Colonic mucosa (tissue), 4 donors: ENCODE measurements around the gene SPATA20. TPM values are rescaled to one million over a fixed set of nuclear protein-coding genes. Genes with fewer than 3 reads are reported as not detected.

Source experiments
- DNase-seq: peaks from one replicate; pipeline ENCODE4 v3.0.0-alpha.2; 2020
- H3K27ac ChIP-seq: fragments of 200-600 bp; one replicate; pipeline ENCODE4 v1.8.0; 2021
- H3K27me3 ChIP-seq: fragments of 200-600 bp; one replicate; pipeline ENCODE4 v1.8.0; 2021
- H3K36me3 ChIP-seq: fragments of 200-600 bp; one replicate; pipeline ENCODE4 v1.8.0; 2021
- H3K4me1 ChIP-seq: fragments of 200-600 bp; one replicate; pipeline ENCODE4 v1.8.0; 2021; ENCODE audit warnings: mild to moderate bottlenecking
- H3K4me3 ChIP-seq: fragments of 200-600 bp; one replicate; pipeline ENCODE4 v1.8.0; 2021
- H3K9ac ChIP-seq, 2 donors: one replicate each; pipeline ENCODE4 v1.7.0; 2013; ENCODE audit warnings: control low read depth in 2 of 2, low read depth in 2 of 2, low read length in 2 of 2
- H3K9me3 ChIP-seq: fragments of 200-600 bp; one replicate; pipeline ENCODE4 v1.8.0; 2021
- CTCF ChIP-seq: fragments of 200-600 bp; IDR thresholded peaks from one replicate; pipeline ENCODE4 v1.8.0; 2022; ENCODE audit warnings: antibody characterized with exemption, mild to moderate bottlenecking
- intact Hi-C: fragments of 100-400 bp; cut with DNase I; formaldehyde crosslinking; loops from one replicate; pipeline ENCODE4 v1.14.1; 2022
- total RNA-seq, 2 donors: library from RNA; stranded (reverse); fragmentation: NEBNext Ultra II Directional in 1 of 2; extraction: Animal tissue kit (Norgen Biotek cat#: 25700) in 1 of 2; gene quantifications; one replicate each; pipeline ENCODE4 v1.2.1, GENCODE V29; 2021
- donor health status: healthy.
- donor health status: DM: no; HTN: no; CAD: no.
- donor health status: DM: no; HTN: no; CAD: no.

Gene SPATA20
- total RNA-seq, 2 donors from 2014 or later, result 41.6 to 53.1 TPM

- no peak for TF ChIP-seq CTCF
- Histone ChIP-seq H3K4me3 (no peak overlapping the region), H3K9me3 (no peaks in the 10 kb centered on the region), H3K9ac (no peak overlapping the region), H3K27ac (no peak overlapping the region), H3K27me3 (no peaks in the 10 kb centered on the region), H3K4me1 (no peaks in the 10 kb centered on the region), H3K36me3 (no peaks in the 10 kb centered on the region)
- intact Hi-C loops, result no loop called here
- no peak for DNase-seq
These were observed 29.2 kb upstream of the SPATA20 start for GRCh38 chr17:50517504-50518383.

- H3K36me3 ChIP-seq, result no peaks in the 10 kb centered on the region
- H3K9me3 ChIP-seq, result no peaks in the 10 kb centered on the region
- H3K4me3 ChIP-seq, result no peak overlapping the region
- TF ChIP-seq CTCF, result no peak
- no peak overlapping the region for H3K9ac ChIP-seq
- no peak for DNase-seq
- no peak overlapping the region for H3K27ac ChIP-seq
- no peaks in the 10 kb centered on the region for H3K4me1 ChIP-seq
- intact Hi-C loops, result no loop called here
- no peaks in the 10 kb centered on the region for H3K27me3 ChIP-seq
These were observed 28.5 kb upstream of the SPATA20 start for GRCh38 chr17:50518384-50519023.

GRCh38 chr17:50519141-50519834 is 27.7 kb upstream of the SPATA20 start:
- Histone ChIP-seq H3K9ac (no peak overlapping the region), H3K36me3 (no peaks in the 10 kb centered on the region), H3K27me3 (no peaks in the 10 kb centered on the region), H3K4me3 (no peak overlapping the region), H3K9me3 (no peaks in the 10 kb centered on the region), H3K4me1 (no peaks in the 10 kb centered on the region), H3K27ac (no peak overlapping the region)
- no peak for TF ChIP-seq CTCF
- intact Hi-C loops, result no loop called here
- no peak for DNase-seq

DNA sequence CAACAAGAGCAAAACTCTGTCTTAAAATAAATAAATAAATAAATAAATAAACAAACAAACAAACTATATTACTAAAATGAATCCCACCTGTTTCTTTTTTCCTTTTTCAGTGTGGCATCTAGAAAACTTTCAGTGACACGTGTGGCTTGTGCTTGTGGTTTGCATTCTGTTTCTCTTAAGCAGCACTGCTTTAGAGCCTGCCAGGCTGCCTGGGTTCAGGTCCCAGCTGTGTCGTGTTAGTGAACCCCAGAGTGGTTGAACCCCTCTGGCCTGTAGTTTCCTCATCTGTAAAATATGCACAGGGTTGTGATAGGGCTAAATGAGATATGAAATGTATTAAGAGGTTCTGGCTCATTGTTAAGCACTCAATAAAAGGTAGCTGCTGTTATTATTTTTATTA is 26.5 kb upstream of the SPATA20 start:
- H3K4me1 ChIP-seq, result no peaks in the 10 kb centered on the region
- intact Hi-C loops, result no loop called here
- H3K9ac ChIP-seq, result no peak overlapping the region
- no peak for DNase-seq
- TF ChIP-seq CTCF, result no peak
- H3K4me3 ChIP-seq, result no peak overlapping the region
- H3K27ac ChIP-seq, result no peak overlapping the region
- no peaks in the 10 kb centered on the region for H3K36me3 ChIP-seq
- no peaks in the 10 kb centered on the region for H3K9me3 ChIP-seq
- H3K27me3 ChIP-seq, result no peaks in the 10 kb centered on the region

DNA sequence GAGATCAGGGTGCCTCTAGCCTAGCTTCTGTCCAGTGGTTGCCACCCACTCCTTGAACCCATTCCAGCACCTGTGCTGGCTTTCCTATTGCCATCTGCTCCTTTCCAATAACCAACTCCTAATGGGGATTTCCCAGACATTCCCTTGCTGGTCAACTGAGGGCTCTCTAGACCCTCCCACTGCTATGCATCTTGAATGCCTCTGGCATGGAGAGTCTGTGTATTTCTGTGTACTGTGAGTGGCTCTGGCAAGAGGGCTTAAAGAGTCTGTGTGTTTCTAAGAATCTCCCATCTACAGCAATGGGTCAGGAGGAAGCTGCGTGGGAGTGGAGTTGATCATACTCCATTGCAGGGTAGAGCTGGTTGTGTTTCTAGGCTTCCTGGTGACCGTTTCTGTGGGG is 25.5 kb upstream of the SPATA20 start:
- no peak overlapping the region for H3K9ac ChIP-seq
- intact Hi-C loops, result no loop called here
- TF ChIP-seq CTCF, result no peak

More for the DNA sequence above, 25.5 kb upstream of the SPATA20 start:
- no peak overlapping the region for H3K27ac ChIP-seq
- no peaks in the 10 kb centered on the region for H3K36me3 ChIP-seq
- no peak for DNase-seq
- no peaks in the 10 kb centered on the region for H3K27me3 ChIP-seq
- no peaks in the 10 kb centered on the region for H3K9me3 ChIP-seq
- no peaks in the 10 kb centered on the region for H3K4me1 ChIP-seq
- no peak overlapping the region for H3K4me3 ChIP-seq
